ENCODE results near the gene ZBTB32.

ZBTB32 gene

DNA sequence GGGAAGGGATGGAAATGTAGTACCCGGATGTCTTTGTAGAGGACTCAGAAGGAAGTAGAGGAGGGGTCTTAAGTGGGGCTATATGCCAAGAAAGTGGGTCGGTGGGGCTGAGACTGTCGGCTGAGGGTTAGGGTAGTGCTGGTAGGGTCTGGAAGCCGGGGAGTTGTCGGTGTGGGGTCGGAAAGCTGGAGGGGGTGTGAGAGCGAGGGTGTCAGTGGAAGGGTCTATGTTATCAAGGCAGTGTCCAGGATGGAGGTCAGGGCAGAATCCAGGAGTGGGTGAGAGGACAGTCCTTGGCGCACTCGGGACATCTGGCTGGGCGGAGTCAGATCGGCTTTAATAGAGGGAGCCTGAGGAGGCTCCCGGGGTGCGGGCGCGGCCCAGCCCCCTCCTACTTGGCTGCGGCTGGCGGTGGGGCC, 50.8 kb downstream of the ZBTB32 start:
- Histone ChIP-seq H3K27ac (ENCODE audit: extremely low read depth, low read depth, low read length) (no peak overlapping the region), H3K4me1 (ENCODE audit: control insufficient read depth, insufficient read depth, low read length) (peaks cover 15% of the 10 kb centered on the region), H3K36me3 (ENCODE audit: control insufficient read depth in 2 of 2, insufficient read depth in 1 of 2, low read length in 2 of 2) (peaks cover 49 to 58% of the 10 kb centered on the region in 2 experiments), H3K9me3 (ENCODE audit: control insufficient read depth, insufficient read depth, low read depth, low read length) (no peaks in the 10 kb centered on the region), H3K4me3 (ENCODE audit: low read depth, low read length) (no peak overlapping the region)
- CTCF ChIA-PET: interaction anchor here (1.3 kb wide), 1 partner anchor 10 kb away, joined by 3 read pairs; the partner anchor contains the start of genes PSENEN and U2AF1L4
- POLR2A ChIA-PET: interaction anchor here (0.7 to 3.0 kb wide), 2 partner anchors 10 to 15 kb away, joined by 4 to 53 read pairs; partner anchors contain the start of genes PSENEN and U2AF1L4
- TF ChIP-seq, protein P1, sequence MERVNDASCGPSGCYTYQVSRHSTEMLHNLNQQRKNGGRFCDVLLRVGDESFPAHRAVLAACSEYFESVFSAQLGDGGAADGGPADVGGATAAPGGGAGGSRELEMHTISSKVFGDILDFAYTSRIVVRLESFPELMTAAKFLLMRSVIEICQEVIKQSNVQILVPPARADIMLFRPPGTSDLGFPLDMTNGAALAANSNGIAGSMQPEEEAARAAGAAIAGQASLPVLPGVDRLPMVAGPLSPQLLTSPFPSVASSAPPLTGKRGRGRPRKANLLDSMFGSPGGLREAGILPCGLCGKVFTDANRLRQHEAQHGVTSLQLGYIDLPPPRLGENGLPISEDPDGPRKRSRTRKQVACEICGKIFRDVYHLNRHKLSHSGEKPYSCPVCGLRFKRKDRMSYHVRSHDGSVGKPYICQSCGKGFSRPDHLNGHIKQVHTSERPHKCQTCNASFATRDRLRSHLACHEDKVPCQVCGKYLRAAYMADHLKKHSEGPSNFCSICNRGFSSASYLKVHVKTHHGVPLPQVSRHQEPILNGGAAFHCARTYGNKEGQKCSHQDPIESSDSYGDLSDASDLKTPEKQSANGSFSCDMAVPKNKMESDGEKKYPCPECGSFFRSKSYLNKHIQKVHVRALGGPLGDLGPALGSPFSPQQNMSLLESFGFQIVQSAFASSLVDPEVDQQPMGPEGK (tag by site-specific recombination; IDR thresholded peaks at IDR 0.05): 0 out of 2 replicates have a peak, but pooled peaks have one; percentile 9
- TF ChIP-seq ZBTB6 (tag by site-specific recombination; IDR thresholded peaks at IDR 0.05) (no peak), CTCF (tag by site-specific recombination; IDR thresholded peaks at IDR 0.05) (no peak), ZNF280C (tag by site-specific recombination; IDR thresholded peaks at IDR 0.05) (no peak), ZIC2 (tag by site-specific recombination; IDR thresholded peaks at IDR 0.05) (0 out of 2 replicates have a peak, but pooled peaks have one; percentile 11), ZNF248 (tag by site-specific recombination; IDR thresholded peaks at IDR 0.05) (no peak), ZNF600 (tag by site-specific recombination; IDR thresholded peaks at IDR 0.05) (no peak), PRDM2 (tag by site-specific recombination; IDR thresholded peaks at IDR 0.05; ENCODE audit: borderline replicate concordance) (no peak), ZNF391 (tag by site-specific recombination; IDR thresholded peaks at IDR 0.05; ENCODE audit: borderline replicate concordance, low read depth) (no peak), ZNF221 (tag by site-specific recombination; IDR thresholded peaks at IDR 0.05; ENCODE audit: borderline replicate concordance) (no peak), ZNF488 (tag by site-specific recombination; IDR thresholded peaks at IDR 0.05) (no peak), ZNF394 (tag by site-specific recombination; IDR thresholded peaks at IDR 0.05; ENCODE audit: borderline replicate concordance) (no peak), YY1 (tag by site-specific recombination; IDR thresholded peaks at IDR 0.05) (no peak), ZNF211 (tag by site-specific recombination; IDR thresholded peaks at IDR 0.05; ENCODE audit: low read depth) (no peak), ZFP69B (tag by site-specific recombination; IDR thresholded peaks at IDR 0.05) (no peak), KLF16 (tag by site-specific recombination; IDR thresholded peaks at IDR 0.05) (no peak), ELK4 (IDR thresholded peaks at IDR 0.05; ENCODE audit: borderline replicate concordance, low read depth, low read length) (no peak), ZNF184 (tag by site-specific recombination; IDR thresholded peaks at IDR 0.05) (no peak), GLIS2 (tag by site-specific recombination; IDR thresholded peaks at IDR 0.05) (0 out of 2 replicates have a peak, but pooled peaks have one; percentile 20), ZNF266 (tag by site-specific recombination; IDR thresholded peaks at IDR 0.05; ENCODE audit: low read depth) (no peak), ZNF654 (tag by site-specific recombination; IDR thresholded peaks at IDR 0.05; ENCODE audit: low read depth) (no peak)

Measured in HEK293 (cell line).